ELF-1 (cell line): Measurements from ENCODE around the gene VAMP3.

Experiments
- DNase-seq: peaks from one replicate; pipeline ENCODE4 v3.0.0-alpha.2; 2016; ENCODE audit warnings: low read depth, low spot score

VAMP3 gene, protein sequence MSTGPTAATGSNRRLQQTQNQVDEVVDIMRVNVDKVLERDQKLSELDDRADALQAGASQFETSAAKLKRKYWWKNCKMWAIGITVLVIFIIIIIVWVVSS

DNA sequence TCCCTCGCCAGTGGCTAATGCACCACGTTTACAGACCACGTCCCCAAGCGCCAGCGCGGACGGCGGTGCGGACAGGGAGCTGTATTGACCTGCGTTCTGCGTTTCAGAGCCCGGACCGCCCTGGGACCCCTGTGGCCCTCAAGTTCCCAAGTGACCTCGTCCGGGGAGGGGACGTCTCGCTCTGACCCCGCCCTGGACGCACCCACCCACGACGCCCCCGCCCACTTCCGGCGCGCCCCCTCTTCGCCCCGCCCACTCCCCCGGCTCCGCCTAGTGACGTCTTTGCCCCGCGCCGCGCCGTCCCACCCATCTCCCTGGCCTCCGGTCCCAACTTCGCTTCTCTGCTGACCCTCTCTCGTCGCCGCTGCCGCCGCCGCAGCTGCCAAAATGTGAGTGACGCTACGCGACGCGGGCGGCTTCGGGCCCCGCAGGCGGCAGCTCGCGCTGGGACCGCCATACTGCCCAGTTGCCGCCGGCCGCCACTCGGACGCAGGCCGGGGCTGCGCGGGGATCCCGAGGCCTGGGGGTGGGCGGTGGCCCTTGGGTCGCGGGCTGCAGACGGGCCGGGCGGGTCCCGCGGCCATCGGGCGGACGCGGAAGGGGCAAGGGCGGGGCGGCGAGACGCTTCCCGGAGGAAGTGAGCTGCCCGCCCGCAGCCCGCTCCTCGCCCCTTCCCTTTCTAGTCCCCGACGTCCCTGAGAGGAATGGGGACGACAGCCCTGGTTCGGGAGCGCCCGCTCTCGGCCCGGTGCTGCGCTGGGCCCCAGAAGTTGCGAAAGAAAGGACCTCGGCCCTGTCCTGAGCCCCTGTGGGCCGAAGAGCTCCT, at the start of gene VAMP3:
TSS of gene VAMP3 (plus strand) at position 300 of the 826 bp plus-strand sequence. CDS start at position 388, 88 bp downstream.
- peak; percentile 69 for DNase-seq

DNA sequence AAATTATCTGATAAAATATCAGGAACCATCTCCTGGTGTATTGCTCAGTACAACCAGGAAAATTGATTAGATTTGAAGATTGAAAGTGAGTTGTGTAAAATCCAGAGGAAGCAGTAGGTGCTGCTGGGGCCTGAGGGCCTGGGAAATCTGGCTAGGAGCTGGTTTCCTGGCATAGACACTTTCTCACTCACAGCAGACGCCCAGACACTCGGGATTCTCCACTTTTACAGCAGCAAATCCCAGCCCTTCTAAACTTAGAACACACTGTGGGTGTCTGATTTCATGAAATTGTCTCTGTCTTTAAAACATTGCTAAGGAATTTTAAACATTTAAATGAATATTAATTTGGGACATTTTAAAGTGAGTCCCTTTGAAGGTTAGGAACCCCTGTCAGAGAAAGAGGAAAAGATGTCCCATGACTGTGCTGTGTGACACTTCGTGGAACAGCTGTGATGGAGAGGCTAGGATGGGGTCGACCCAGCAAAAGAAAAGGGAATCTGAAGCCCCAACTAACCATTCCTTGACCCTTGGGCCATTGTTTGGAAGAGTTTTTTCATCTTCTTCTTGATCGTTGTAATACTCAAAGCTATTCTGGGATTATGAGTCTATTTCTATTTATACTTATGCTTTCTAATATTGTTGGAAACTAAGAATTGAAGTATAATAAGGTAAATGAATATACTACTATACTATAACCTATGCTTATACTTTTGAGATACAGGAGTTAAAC, 49.0 kb upstream of the VAMP3 start:
- no peak for DNase-seq

DNA sequence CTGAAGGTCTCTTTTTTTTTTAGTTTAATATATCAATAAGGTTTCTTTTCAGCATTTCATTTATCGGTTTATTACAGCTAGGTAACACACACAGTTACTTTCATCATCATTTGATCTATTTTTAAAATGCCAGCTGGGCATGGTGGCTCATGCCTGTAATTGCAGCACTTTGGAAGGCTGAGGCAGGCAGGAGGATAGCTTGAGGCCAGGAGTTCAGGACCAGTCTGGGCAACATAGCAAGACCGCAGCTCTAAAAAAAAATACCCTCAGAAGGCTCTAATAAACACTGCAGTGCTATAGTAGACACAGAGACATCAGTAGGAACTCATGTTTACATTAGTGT, 48.5 kb upstream of the VAMP3 start:
- DNase-seq = no peak

DNA sequence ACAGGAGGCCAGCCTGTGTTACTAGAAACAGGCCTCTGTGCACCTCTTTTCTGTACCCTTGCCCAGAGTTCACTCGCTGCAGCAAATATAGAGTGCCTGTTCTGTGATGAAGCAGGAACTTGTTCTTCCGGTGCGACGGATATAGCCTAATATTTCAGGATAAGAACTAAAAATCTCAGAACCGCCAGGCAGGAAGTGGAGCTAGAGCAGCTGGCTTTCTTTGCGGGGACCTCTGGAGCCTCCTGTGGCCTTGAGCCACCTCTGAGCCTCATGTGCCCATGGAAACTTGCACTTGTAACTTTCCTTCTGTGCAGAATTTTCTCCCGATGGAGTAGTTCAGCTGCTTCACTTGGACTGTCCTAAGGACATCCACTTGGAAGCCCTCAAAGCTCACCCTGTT, 44.5 kb upstream of the VAMP3 start:
- no peak for DNase-seq

DNA sequence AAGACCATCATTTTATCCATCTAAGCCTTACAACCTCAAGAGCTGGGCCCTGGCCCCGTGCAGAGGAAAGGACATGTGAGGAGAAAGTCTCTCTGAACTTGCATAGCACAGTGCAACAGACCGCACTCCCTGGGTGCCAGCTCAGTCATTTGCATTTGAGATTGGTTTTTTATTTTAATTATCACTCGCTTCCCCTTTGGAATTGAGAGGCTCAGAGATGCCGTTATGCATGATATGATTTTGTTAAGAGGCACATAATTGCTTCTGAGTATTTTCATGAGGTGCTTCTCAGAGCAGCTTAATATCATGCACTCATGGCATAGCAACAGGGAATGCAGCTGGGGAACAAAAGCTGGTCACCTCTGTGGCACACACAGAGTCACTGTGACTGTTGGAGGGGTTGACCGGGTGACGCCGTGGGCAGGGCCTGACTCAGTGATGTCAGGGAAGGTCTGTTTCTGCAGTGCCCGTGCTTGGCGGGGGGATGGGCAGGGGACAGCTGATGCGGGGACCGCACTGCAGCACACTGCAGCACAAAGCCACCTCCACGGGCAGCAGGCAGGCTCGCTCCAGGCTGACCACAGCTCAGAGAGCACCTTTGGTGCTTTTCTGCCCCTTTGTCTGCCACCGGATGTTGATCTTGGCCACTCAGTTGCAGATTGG, 43.2 kb upstream of the VAMP3 start:
- no peak for DNase-seq

DNA sequence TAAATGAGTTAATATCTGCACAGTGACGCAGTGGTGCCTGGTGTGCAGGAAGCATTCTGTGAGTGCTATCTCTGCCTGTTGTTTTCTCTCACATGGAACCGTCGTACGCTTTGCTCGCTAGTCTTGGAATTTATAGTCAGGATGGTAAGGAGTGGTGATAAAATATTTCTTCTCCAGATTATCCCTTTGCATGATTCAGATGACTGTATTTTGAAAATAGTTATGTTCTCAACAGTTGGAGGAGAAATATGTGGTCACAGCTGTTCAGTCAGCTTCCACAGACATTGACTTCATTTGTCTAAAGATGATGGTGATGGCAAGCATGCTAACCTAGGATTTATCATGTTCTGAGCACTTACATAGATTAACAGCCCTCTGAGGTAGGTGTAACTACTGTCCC, 41.3 kb upstream of the VAMP3 start:
- no peak for DNase-seq

DNA sequence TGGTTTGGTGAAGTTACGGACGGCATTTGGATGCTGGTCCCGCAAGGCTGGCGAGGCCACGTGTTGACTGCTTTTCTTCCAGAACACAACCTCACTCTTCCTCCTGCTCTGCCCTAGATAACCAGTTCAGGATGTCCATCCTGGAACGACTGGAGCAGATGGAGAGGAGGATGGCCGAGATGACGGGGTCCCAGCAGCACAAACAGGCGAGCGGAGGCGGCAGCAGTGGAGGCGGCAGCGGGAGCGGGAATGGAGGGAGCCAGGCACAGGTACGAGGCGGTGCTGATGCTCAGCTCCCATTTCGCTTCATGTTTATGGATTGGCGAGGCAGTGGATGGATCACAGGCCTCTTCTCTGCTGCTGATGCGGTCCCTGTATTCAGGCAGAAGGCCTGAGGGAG, 38.8 kb upstream of the VAMP3 start:
- DNase-seq = no peak

DNA sequence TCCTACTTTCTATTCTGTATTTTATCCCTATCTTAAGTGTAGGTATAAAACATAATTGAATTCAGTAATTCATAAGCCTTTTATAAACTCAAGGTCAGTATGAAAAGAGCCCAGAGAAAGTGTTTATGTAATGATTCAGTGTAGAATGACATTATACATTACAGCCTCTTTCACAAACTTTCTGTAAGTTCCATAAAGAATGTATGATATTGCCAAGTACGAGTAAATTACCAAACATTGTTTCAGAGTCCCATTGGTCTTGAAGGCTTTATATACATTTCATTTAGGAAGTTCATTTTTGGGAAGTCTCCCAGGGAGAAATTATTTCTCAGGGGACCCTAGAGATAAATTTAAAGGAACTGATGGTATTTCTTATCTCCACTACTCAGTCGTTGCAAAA, 37.8 kb upstream of the VAMP3 start:
- no peak for DNase-seq

DNA sequence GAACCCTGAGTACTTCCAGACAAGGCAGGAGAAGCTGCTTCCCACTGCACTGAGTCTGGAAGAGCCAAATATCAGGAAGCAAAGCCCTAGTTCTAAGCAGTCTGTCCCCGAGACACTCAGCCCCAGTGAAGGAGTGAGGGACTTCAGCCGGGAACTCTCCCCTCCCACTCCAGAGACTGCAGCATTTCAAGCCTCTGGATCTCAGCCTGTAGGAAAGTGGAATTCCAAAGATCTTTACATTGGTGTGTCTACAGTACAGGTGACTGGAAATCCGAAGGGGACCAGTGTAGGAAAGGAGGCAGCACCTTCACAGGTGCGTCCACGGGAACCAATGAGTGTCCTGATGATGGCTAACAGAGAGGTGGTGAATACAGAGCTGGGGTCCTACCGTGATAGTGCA, 33.1 kb upstream of the VAMP3 start:
- no peak for DNase-seq

DNA sequence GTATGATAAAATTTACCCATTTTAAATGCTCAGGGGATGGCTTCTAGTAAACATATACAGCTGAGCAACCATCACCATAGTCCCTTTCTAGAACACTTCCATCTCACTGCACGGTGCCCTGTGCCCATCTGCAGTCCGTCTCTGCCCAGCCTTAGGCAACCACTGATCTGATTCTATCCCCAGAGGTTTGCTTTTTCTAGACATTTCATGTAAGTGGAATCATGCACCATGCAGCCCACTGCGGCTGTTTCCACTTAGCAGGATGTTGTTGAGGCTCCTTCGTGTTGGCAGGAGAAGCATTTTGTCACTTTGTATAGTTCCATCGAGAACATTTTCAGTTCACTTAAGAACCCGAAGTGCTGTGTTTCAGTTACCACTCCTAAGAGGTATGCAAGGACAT, 27.8 kb upstream of the VAMP3 start:
- DNase-seq = no peak

DNA sequence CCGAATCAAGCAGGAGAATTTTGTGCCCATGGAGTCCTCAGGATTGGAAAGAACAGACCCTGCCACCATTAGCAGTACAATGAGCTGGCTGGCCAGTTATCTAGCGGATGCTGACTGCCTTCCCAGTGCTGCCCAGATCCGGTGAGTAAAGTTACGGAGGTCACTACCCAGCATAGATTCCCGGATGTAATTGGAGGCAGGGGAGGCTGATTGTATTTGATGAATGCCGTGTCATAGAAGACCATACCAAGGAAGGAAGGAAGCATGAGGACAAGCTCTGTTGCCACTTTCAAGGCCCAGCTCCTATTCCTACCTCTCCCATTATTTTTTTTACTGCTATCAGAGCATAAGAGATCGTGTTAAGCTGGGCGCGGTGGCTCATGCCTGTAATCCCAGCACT, 26.2 kb upstream of the VAMP3 start:
- no peak for DNase-seq

DNA sequence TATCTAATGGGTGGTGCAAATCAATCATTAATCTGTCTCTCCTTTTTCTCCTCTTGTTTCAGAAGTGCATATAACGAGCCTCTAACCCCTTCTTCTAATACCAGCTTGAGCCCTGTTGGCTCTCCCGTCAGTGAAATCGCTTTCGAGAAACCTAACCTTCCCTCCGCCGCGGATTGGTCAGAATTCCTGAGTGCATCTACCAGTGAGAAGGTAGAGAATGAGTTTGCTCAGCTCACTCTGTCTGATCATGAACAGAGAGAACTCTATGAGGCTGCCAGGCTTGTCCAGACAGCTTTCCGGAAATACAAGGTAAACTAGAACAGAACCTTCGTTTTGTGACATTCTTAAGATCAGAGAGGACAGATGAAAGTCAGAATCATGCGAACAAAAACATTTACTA, 25.3 kb upstream of the VAMP3 start:
- no peak for DNase-seq

DNA sequence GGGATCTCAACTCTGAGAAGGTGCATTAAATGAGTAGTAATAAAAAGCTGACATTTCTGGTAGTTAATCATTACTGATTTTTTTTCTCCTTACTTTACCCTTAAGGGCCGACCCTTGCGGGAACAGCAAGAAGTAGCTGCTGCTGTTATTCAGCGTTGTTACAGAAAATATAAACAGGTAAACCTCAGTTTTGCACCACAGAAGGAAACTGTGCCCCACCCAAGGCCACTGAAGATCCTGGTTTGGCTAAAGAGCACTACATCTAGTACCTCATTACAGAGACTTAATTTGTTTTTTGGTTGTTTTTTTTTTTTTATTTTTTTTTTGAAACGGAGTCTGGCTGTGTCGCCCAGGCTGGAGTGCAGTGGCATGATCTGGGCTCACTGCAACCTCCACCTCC, 23.5 kb upstream of the VAMP3 start:
- DNase-seq = no peak

DNA sequence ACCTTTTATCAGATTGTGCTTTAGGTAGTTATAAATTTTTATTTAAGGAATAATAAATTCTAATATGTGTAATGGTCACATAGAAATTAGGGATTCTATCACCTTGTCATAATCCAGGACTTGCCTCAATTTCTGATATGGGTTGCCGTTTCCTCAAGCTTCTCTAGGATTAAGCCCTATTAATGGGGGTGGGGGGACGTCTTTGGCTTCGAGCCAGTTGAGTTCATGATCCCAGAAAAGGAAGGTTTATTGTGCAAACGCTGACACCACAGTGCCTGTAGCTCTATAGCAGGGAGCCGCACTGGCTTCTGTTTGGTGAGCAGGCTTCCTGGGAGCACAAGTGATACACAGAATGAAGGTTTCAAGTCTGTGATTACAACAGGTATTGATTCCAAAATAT, 22.0 kb upstream of the VAMP3 start:
- DNase-seq = no peak

DNA sequence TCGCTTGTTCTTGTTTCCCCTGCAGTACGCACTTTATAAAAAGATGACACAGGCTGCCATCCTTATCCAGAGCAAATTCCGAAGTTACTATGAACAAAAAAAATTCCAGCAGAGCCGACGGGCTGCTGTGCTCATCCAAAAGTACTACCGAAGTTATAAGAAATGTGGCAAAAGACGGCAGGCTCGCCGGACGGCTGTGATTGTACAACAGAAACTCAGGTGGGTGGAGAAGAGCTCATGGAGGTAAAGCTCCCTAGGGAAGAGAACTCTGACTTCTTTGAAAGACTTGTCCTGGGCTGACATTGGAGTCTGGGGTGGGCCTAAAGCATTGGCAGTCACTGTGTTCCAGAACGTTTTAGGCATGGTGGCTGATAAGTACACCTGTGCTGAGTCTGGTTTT, 19.9 kb upstream of the VAMP3 start:
- DNase-seq = no peak

DNA sequence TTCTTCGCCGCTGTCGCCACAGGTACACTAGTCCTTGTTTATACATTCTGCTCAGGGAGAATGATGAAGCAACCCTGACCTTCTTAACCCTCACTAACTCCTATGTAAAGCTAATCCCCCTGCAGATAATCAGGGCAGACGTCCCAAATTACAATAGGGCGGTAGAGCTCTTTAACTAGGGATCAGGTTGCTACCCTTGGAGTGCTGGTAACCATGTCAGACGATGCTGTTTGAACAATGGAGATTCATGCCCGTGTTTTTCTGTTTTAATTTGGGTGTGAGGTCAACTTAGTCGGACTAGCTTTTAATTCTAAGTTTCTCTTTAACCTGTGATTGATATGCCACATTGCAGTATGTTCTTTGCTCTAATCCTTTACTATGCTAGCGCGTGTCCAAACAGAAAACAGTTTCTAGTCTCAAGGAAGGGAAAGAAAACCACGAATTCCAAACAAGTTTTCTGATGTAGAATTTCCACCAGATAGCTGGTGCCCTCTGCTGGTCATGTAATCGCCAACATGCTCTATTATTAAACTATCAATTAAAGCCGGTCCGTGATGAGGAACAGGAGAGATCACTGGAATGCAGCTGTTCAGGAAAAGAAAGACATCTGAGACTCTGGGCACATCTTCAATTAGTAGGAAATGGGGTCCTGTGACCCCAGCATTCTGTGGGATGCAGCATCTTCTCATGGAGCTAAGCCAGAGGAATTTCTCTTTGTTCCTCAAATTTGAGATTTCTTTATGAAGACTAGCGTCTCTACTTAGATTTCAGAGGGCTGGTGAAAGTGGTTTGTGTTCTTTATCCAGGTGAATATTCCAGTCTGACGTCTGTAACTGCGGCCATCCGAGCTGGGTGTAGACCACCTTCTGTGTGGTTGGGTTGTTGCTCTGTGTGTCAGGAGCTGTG, 18.3 kb upstream of the VAMP3 start:
- peak; percentile 62 for DNase-seq

DNA sequence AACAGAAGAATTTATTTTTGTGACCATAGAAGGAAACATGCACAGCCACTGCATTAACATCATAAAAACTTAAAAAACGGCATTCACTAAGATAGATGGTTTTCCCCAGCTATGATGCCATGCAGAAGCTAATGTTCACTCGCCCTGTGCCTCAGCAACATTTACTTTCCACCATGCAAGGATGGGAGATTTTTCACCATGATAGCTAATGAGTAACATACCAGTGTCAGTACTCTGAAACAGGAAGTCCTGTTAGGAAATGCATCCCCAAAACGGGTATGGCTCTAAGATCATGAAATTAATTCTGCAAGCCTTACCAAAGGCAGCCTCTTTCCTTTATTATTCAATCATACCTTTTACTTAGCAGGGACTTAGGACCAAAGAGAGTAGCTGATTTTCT, 17.5 kb upstream of the VAMP3 start:
- DNase-seq = no peak

DNA sequence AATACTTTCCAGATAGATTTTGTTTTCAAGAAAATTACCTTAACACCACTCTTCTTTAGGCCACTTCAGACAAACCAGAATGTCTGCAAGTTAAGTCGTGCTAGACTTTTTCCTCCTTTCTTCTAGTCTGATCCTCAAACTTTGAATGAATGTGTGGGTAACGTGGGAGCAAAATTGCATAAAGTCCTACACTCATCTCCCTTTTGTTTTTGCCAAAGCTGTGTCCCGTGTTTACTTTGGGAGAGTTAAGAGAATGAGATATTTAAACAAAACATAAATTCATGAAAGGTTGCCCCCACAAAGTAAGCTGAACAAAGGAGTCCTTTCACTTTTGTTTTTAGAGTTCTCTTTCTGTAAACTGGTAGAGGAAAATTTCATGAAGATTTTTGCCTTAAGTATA, 16.9 kb upstream of the VAMP3 start:
- DNase-seq = no peak

DNA sequence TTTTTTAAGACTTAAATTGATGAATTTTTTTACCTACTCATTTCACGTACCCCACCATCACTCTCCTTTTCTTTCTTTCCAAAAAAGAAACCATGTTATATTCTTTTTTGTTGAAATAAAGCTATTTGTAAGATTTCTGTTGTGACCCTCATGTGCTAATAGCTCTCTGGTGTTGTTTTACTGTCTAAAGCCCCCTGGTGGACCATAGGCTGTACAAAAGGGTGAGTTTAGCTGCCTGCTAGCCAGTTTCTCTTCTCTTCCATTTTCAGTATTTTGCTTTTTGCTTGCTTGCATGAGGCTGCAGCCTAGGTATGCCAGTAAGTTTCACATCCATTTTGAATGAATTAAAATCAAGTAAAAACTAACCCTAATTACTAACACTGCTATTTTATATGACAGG, 15.6 kb upstream of the VAMP3 start:
- DNase-seq = no peak

DNA sequence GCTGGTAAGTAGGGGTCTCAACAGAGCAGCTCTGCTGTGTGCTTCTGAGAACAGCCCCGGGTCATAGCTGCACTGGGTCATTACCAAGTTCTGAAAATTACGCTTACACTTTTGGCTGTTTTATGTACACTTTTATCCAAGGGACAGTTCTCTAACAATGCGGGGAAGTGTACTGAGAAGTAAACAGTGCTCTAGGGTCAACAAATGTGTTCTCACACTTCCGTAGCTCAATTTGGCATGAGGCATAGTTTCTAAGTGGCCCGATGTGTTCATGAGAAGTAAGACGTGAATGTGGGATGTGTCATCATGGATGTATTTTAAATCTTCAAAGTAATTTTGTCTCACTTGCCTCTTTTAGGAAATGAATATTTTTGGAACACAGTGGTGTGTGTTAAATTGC, 10.9 kb upstream of the VAMP3 start:
- no peak for DNase-seq

DNA sequence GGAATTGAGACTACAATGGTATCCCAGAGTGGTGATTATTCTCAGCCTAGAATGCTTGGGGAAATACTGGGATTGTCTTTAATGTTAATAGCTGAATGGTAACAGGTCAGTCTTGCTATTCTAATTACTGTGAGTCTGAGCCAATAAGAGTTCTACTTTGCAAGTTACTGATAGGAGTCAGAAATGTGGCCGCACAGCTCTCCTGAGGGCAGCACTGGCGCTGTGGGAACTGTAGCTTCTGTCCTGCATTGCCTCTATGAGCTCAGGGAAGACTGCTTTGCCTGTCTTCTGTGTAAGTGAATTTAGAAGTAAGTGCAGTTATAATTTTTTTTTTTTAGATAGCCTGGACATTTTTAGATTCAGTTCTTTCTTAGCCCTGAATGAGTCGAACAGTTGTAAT, 10.0 kb upstream of the VAMP3 start:
- DNase-seq = no peak

DNA sequence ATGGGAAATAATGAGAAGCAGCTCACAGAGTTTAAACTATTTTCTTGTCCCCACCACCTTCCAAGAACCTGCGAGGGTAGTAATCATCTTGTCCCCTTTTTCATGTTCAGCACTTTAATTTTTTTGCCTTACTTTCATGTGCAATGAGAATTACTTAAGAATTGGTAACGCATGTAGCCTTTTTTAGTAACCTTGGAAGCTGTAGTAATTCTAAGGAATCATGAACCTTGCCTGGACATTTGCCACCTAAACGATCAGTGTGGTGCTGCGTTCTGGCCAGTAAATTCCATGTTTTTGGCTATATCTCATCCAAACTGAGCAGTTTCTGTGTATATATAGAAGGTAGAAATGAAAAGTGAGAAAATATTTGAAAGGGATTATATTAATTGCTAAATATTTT, 3.9 kb upstream of the VAMP3 start:
- no peak for DNase-seq
